ENCODE measurements around the gene TAF9B.
"Not testable (repeated sequence)": the region's sequence is repeated elsewhere in the genome, so short reads cannot be mapped to it uniquely, and the experiment has no call there.

Gene TAF9B

DNA sequence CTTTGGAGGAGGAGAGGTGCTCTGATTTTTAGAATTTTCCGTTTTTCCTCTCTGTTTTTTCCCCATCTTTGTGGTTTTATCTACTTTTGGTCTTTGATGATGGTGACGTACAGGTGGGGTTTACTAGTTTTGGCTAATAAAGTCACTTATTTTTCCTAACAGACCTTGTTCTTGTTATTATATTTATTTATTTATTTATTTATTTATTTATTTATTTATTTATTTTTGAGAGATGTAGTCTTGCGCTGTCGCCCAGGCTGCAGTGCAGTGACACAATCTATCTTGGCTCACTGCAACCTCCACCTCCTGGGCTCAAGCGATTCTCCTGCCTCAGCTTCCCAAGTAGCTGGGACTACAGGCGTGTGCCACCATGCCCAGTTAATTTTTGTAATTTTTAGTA lies 58.0 kb downstream of the TAF9B start:
- H3K4me1 ChIP-seq (ENCODE audit: control extremely low read depth in 1 of 4, control insufficient read depth in 4 of 4, insufficient read depth in 4 of 4, low read length in 3 of 4); CTCF ChIA-PET; H3K27ac ChIP-seq (ENCODE audit: insufficient read depth in 1 of 2, low read depth in 1 of 2, low read length in 2 of 2, poor library complexity in 1 of 2, severe bottlenecking in 2 of 2); DNase-seq; H3K27me3 ChIP-seq (replicated peaks in 2 of 5; ENCODE audit: control insufficient read depth in 4 of 5, insufficient read depth in 5 of 5, low read length in 4 of 5); H3K4me3 ChIP-seq (ENCODE audit: control insufficient read depth in 1 of 7, extremely low read depth in 1 of 7, insufficient read depth in 4 of 7, low read depth in 2 of 7, low read length in 6 of 7); H3K9me3 ChIP-seq (ENCODE audit: control extremely low read depth in 1 of 5, control insufficient read depth in 4 of 5, insufficient read depth in 2 of 5, low read depth in 1 of 5, low read length in 4 of 5); POLR2A ChIA-PET; H3K36me3 ChIP-seq (ENCODE audit: control insufficient read depth in 4 of 4, insufficient read depth in 4 of 4, low read length in 3 of 4): not testable (repeated sequence)
- no CpG with 5 or more reads among the region's 6 CpGs for WGBS (ENCODE audit: insufficient coverage)
